ENCODE results near the gene GNG7.
A peak's percentile ranks its signal among the peaks of the same experiment; 100 is the strongest.

The GNG7 gene

DNA sequence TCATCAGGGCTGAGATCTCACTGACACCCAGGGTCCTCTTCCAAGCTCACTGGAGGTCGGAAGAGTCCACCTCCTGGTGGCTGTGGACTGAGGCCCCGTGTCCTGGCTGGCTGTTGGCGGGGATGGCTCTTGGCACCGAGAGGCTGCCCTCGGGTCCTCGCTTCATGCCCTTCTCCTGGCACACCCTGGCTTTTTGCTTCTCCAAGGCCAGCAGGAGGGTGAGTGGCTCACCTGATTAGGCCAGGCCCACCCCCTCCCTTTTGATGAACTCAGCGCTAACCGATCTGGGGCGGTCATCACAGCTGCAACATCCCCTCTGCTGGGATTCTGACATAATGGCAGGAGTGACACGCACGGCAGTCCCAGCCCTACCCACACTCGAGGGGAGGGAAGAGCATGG, 32.9 kb upstream of the GNG7 start:
- H3K79me2 ChIP-seq (ENCODE audit: insufficient read depth, low read length) = peaks cover 62% of the 10 kb centered on the region
- H3K36me3 ChIP-seq (ENCODE audit: insufficient read depth, low read length) = peaks cover 59% of the 10 kb centered on the region; the same call in 1 of the 2 replicates
- no peak overlapping the region for H2AFZ ChIP-seq (ENCODE audit: low read length)
- peak overlapping the region; percentile 100 for H3K4me3 ChIP-seq (ENCODE audit: low read length, poor library complexity, severe bottlenecking)
- no peaks in the 10 kb centered on the region for H3K9me2 ChIP-seq (replicated peaks; ENCODE audit: low read depth, low read length)
- H3K4me2 ChIP-seq (ENCODE audit: low read depth, low read length, poor library complexity, severe bottlenecking) = peak overlapping the region; percentile 78
- H3K9me3 ChIP-seq (ENCODE audit: insufficient read depth, low read depth, low read length) = peaks cover 5% of the 10 kb centered on the region; the same call in 1 of the 2 replicates
- peaks cover 17% of the 10 kb centered on the region for H3K4me1 ChIP-seq (ENCODE audit: insufficient read depth, low read length, poor library complexity, severe bottlenecking)
- H3F3A ChIP-seq (ENCODE audit: low read depth) = peaks cover 6% of the 10 kb centered on the region
- peaks cover 5% of the 10 kb centered on the region for H3K27me3 ChIP-seq (ENCODE audit: insufficient read depth, low read length, poor library complexity, severe bottlenecking)
- peaks cover 62% of the 10 kb centered on the region for H4K20me1 ChIP-seq (ENCODE audit: insufficient read depth, low read length, poor library complexity, severe bottlenecking)
- no peak for TF ChIP-seq EZH2phosphoT487 (IDR thresholded peaks at IDR 0.05; ENCODE audit: borderline replicate concordance)
- TF ChIP-seq, protein P1, sequence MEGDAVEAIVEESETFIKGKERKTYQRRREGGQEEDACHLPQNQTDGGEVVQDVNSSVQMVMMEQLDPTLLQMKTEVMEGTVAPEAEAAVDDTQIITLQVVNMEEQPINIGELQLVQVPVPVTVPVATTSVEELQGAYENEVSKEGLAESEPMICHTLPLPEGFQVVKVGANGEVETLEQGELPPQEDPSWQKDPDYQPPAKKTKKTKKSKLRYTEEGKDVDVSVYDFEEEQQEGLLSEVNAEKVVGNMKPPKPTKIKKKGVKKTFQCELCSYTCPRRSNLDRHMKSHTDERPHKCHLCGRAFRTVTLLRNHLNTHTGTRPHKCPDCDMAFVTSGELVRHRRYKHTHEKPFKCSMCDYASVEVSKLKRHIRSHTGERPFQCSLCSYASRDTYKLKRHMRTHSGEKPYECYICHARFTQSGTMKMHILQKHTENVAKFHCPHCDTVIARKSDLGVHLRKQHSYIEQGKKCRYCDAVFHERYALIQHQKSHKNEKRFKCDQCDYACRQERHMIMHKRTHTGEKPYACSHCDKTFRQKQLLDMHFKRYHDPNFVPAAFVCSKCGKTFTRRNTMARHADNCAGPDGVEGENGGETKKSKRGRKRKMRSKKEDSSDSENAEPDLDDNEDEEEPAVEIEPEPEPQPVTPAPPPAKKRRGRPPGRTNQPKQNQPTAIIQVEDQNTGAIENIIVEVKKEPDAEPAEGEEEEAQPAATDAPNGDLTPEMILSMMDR (conservative IDR thresholded peaks at IDR 0.05; ENCODE audit: low read length) = no peak
- no peak overlapping the region for H3K9ac ChIP-seq (ENCODE audit: low read depth, low read length, poor library complexity, severe bottlenecking)

DNA sequence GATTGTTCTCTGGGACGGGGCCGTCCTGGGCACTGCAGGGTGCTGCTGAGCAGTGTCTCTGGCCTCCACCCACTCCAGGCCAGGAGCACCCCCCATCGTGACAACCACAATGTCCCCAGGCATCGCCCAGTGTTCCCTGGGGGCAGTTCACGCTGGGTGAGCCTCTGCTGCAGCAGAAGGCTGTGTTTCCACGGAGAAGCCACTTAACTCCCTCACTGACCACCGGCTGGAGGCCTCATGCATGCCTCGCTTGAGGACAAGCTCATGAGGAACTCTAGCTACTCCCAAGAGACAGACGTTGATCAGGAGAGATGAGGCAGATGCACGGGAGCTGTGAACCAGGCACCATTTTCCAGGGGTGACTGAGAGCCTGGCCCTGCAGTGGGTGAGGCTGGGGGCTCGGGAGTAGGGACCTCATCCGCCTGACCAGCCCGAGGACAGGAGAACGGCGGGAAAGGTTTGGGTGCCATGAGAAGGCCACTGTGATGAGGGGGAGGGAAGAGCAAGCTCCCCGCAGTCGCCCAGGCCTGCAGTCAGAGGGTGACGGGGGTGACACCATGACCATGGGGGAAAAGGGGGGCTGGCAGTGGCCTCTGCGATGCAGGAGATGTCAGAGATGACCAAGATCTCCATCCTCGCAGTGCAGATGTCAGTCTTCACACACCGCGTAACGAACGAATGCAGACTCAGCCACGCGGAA, 32.2 kb upstream of the GNG7 start:
- H2AFZ ChIP-seq (ENCODE audit: low read length) = no peak overlapping the region
- no peak overlapping the region for H3K4me3 ChIP-seq (ENCODE audit: low read length, poor library complexity, severe bottlenecking)
- peaks cover 5% of the 10 kb centered on the region; the same call in 1 of the 2 replicates for H3K9me3 ChIP-seq (ENCODE audit: insufficient read depth, low read depth, low read length)
- H3K4me2 ChIP-seq (ENCODE audit: low read depth, low read length, poor library complexity, severe bottlenecking) = peak overlapping the region; percentile 78
- no peaks in the 10 kb centered on the region for H3K9me2 ChIP-seq (replicated peaks; ENCODE audit: low read depth, low read length)
- peaks cover 6% of the 10 kb centered on the region for H3F3A ChIP-seq (ENCODE audit: low read depth)
- no peak overlapping the region for H3K9ac ChIP-seq (ENCODE audit: low read depth, low read length, poor library complexity, severe bottlenecking)
- peaks cover 62% of the 10 kb centered on the region for H3K79me2 ChIP-seq (ENCODE audit: insufficient read depth, low read length)
- H3K36me3 ChIP-seq (ENCODE audit: insufficient read depth, low read length) = peaks cover 59% of the 10 kb centered on the region; the same call in 1 of the 2 replicates
- peaks cover 17% of the 10 kb centered on the region for H3K4me1 ChIP-seq (ENCODE audit: insufficient read depth, low read length, poor library complexity, severe bottlenecking)
- peaks cover 5% of the 10 kb centered on the region for H3K27me3 ChIP-seq (ENCODE audit: insufficient read depth, low read length, poor library complexity, severe bottlenecking)
- TF ChIP-seq, protein P1 (conservative IDR thresholded peaks at IDR 0.05; ENCODE audit: low read length) = no peak
- no peak for TF ChIP-seq EZH2phosphoT487 (IDR thresholded peaks at IDR 0.05; ENCODE audit: borderline replicate concordance)
- H4K20me1 ChIP-seq (ENCODE audit: insufficient read depth, low read length, poor library complexity, severe bottlenecking) = peaks cover 62% of the 10 kb centered on the region

DNA sequence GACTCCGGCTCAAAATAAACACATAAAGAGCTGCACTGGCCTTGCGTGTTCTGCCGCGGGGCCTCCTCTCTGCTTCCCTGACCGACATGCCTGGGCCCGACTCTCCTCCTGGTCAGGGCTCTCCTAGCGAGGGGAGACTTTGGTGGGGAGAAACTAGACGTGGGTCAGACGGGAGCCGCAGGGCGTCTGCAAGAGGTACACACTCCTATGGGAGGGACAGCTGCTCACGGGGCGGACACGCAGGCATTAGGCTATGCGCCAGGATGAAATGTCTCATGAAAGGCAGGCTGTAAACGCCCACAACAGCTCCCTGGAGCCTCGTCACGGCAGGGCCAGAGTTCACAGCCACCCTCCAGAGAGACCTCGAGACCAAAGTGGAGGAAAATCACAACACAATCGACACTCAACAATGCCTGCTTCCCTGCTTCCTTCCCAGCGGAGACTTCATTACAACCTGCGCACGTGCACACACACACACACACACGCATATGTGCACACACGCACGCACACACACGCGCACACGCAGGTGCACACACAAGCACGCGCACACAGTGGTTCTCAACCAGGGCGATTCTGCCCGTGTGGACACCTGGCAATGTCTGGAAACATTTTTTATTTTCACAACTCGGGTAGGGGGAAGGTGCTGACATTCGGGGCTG, 31.6 kb upstream of the GNG7 start:
- peaks cover 59% of the 10 kb centered on the region; the same call in 1 of the 2 replicates for H3K36me3 ChIP-seq (ENCODE audit: insufficient read depth, low read length)

More for the DNA sequence above, 31.6 kb upstream of the GNG7 start:
- H2AFZ ChIP-seq (ENCODE audit: low read length) = no peak overlapping the region
- H3K4me2 ChIP-seq (ENCODE audit: low read depth, low read length, poor library complexity, severe bottlenecking) = peak overlapping the region; percentile 8
- H3K9me2 ChIP-seq (replicated peaks; ENCODE audit: low read depth, low read length) = no peaks in the 10 kb centered on the region
- no peak overlapping the region for H3K4me3 ChIP-seq (ENCODE audit: low read length, poor library complexity, severe bottlenecking)
- H3K79me2 ChIP-seq (ENCODE audit: insufficient read depth, low read length) = peaks cover 55% of the 10 kb centered on the region
- no peaks in the 10 kb centered on the region for H3K27me3 ChIP-seq (ENCODE audit: insufficient read depth, low read length, poor library complexity, severe bottlenecking)
- peaks cover 17% of the 10 kb centered on the region for H3K4me1 ChIP-seq (ENCODE audit: insufficient read depth, low read length, poor library complexity, severe bottlenecking)
- peaks cover 5% of the 10 kb centered on the region; the same call in 1 of the 2 replicates for H3K9me3 ChIP-seq (ENCODE audit: insufficient read depth, low read depth, low read length)
- no peak for TF ChIP-seq EZH2phosphoT487 (IDR thresholded peaks at IDR 0.05; ENCODE audit: borderline replicate concordance)
- TF ChIP-seq, protein P1 (conservative IDR thresholded peaks at IDR 0.05; ENCODE audit: low read length) = no peak
- H3K9ac ChIP-seq (ENCODE audit: low read depth, low read length, poor library complexity, severe bottlenecking) = no peak overlapping the region
- H4K20me1 ChIP-seq (ENCODE audit: insufficient read depth, low read length, poor library complexity, severe bottlenecking) = peaks cover 57% of the 10 kb centered on the region
- H3F3A ChIP-seq (ENCODE audit: low read depth) = peaks cover 1% of the 10 kb centered on the region
